ENCODE measurements around the gene NUDT11. TPM values are rescaled to one million over a fixed set of nuclear protein-coding genes. Genes with fewer than 3 reads are reported as not detected.
A peak's percentile ranks its signal among the peaks of the same experiment; 100 is the strongest.
"Not testable (repeated sequence)": the region's sequence is repeated elsewhere in the genome, so short reads cannot be mapped to it uniquely, and the experiment has no call there.

NUDT11 gene
- 10 to 100 TPM in 1 of 4 donors, 1 to 10 TPM in 3; 1.5 to 19.9 (median 4.5) TPM for polyA plus RNA-seq
- long read RNA-seq, donor 1, partial matches to known transcripts: 0 of 2 reads
- long read RNA-seq, donor 1, other reads (novel, unspliced or antisense): 0 of 2 reads
- long read RNA-seq, donor 2: 0 reads
- long read RNA-seq, donor 3, partial matches to known transcripts: 0 of 2 reads
- long read RNA-seq, donor 3, other reads (novel, unspliced or antisense): 0 of 2 reads
- long read RNA-seq, donor 4: 0 reads
- long read RNA-seq, donor 5: 0 reads
- long read RNA-seq, donor 6, partial matches to known transcripts: 0 of 3 reads
- long read RNA-seq, donor 6, other reads (novel, unspliced or antisense): 0 of 3 reads
- long read RNA-seq, donor 7, partial matches to known transcripts: 0 of 3 reads
- long read RNA-seq, donor 7, other reads (novel, unspliced or antisense): 0 of 3 reads
- long read RNA-seq, donor 8: 0 reads
- long read RNA-seq, donor 9: 0 reads
- long read RNA-seq, donor 10, transcript NUDT11-201 (2 exons, 2,385 nt): major isoform, 6 of 6 reads
- long read RNA-seq, donor 10, partial matches to known transcripts: 0 of 6 reads
- long read RNA-seq, donor 10, other reads (novel, unspliced or antisense): 0 of 6 reads

GRCh38 chrX:51496501-51497291 is at the start of gene NUDT11:
Gene NUDT11, minus strand, starts transcription at chrX:51496592. Its CDS starts 148 bp downstream, at chrX:51496444.
- FAIRE-seq (no peak), DNase-seq (peak; percentile 52 to 56)
- 0 to 38% (median 5%) methylated on average over 18 to 96 of the region's 96 CpGs for WGBS, 3 donors
- Histone ChIP-seq H3K9me3 (ENCODE audit: control insufficient read depth in 2 of 2, insufficient read depth in 1 of 2, low read depth in 1 of 2, low read length in 1 of 2) (no peaks in the 10 kb centered on the region), H3K4me1 (ENCODE audit: control insufficient read depth in 3 of 3, insufficient read depth in 2 of 3, low read depth in 1 of 3, low read length in 2 of 3) (no peaks in the 10 kb centered on the region), H3K36me3 (ENCODE audit: control insufficient read depth in 3 of 3, insufficient read depth in 2 of 3, low read depth in 1 of 3, low read length in 3 of 3) (no peaks in the 10 kb centered on the region), H3K27ac (ENCODE audit: low read depth in 1 of 3, low read length in 2 of 3) (no peak within 1 kb of the TSS), H3K27me3 (ENCODE audit: control insufficient read depth in 3 of 3, insufficient read depth in 3 of 3, low read length in 3 of 3) (peaks cover 0 to 10% (median 0%) of the 10 kb centered on the region in 3 donors), H3K4me3 (ENCODE audit: low read depth in 1 of 3, low read length in 3 of 3) (peak within 1 kb of the TSS; percentile 8 to 46 (median 38))

GRCh38 chrX:51520393-51520792 is 24.0 kb upstream of the NUDT11 start:
- 57 to 66% (median 59%) methylated on average over 2 of the region's 2 CpGs for WGBS, 3 donors
- H3K27ac ChIP-seq (ENCODE audit: low read depth in 1 of 3, low read length in 2 of 3): no peak overlapping the region
- DNase-seq (no peak), FAIRE-seq (no peak)
- H3K4me3 ChIP-seq (ENCODE audit: low read depth in 1 of 3, low read length in 3 of 3): no peak overlapping the region
- H3K27me3 ChIP-seq (ENCODE audit: control insufficient read depth in 3 of 3, insufficient read depth in 3 of 3, low read length in 3 of 3): no peaks in the 10 kb centered on the region
- H3K4me1 ChIP-seq (ENCODE audit: control insufficient read depth in 3 of 3, insufficient read depth in 2 of 3, low read depth in 1 of 3, low read length in 2 of 3): no peaks in the 10 kb centered on the region
- H3K9me3 ChIP-seq (ENCODE audit: control insufficient read depth in 2 of 2, insufficient read depth in 1 of 2, low read depth in 1 of 2, low read length in 1 of 2): no peaks in the 10 kb centered on the region
- H3K36me3 ChIP-seq (ENCODE audit: control insufficient read depth in 3 of 3, insufficient read depth in 2 of 3, low read depth in 1 of 3, low read length in 3 of 3): no peaks in the 10 kb centered on the region

- WGBS, 3 donors: 56 to 81% (median 57%) methylated on average over 2 of the region's 2 CpGs
- H3K4me3 ChIP-seq (ENCODE audit: low read depth in 1 of 3, low read length in 3 of 3); H3K27ac ChIP-seq (ENCODE audit: low read depth in 1 of 3, low read length in 2 of 3); H3K4me1 ChIP-seq (ENCODE audit: control insufficient read depth in 3 of 3, insufficient read depth in 2 of 3, low read depth in 1 of 3, low read length in 2 of 3); H3K9me3 ChIP-seq (ENCODE audit: control insufficient read depth in 2 of 2, insufficient read depth in 1 of 2, low read depth in 1 of 2, low read length in 1 of 2); FAIRE-seq; H3K36me3 ChIP-seq (ENCODE audit: control insufficient read depth in 3 of 3, insufficient read depth in 2 of 3, low read depth in 1 of 3, low read length in 3 of 3); H3K27me3 ChIP-seq (ENCODE audit: control insufficient read depth in 3 of 3, insufficient read depth in 3 of 3, low read length in 3 of 3); DNase-seq: not testable (repeated sequence)
These were observed 22.7 kb upstream of the NUDT11 start for GRCh38 chrX:51519131-51519530.

GRCh38 chrX:51507551-51507950 is 11.2 kb upstream of the NUDT11 start:
- no peaks in the 10 kb centered on the region for H3K4me1 ChIP-seq (ENCODE audit: control insufficient read depth in 3 of 3, insufficient read depth in 2 of 3, low read depth in 1 of 3, low read length in 2 of 3)
- FAIRE-seq: no peak

GRCh38 chrX:51495701-51496488 is 497 bp downstream of the NUDT11 start:
- peak overlapping the region in 2 of 3 donors; percentile 38 to 46 for H3K4me3 ChIP-seq (ENCODE audit: low read depth in 1 of 3, low read length in 3 of 3)
- H3K27ac ChIP-seq (ENCODE audit: low read depth in 1 of 3, low read length in 2 of 3); H3K36me3 ChIP-seq (ENCODE audit: control insufficient read depth in 3 of 3, insufficient read depth in 2 of 3, low read depth in 1 of 3, low read length in 3 of 3); H3K9me3 ChIP-seq (ENCODE audit: control insufficient read depth in 2 of 2, insufficient read depth in 1 of 2, low read depth in 1 of 2, low read length in 1 of 2); H3K27me3 ChIP-seq (ENCODE audit: control insufficient read depth in 3 of 3, insufficient read depth in 3 of 3, low read length in 3 of 3); FAIRE-seq; H3K4me1 ChIP-seq (ENCODE audit: control insufficient read depth in 3 of 3, insufficient read depth in 2 of 3, low read depth in 1 of 3, low read length in 2 of 3): not testable (repeated sequence)
- 1 to 45% (median 7%) methylated on average over 23 to 51 of the region's 60 CpGs for WGBS, 3 donors
- peak in 1 of 2 donors; percentile 1 for DNase-seq

More at GRCh38 chrX:51507551-51507950, 11.2 kb upstream of the NUDT11 start:
- DNase-seq: no peak
- no peaks in the 10 kb centered on the region for H3K27me3 ChIP-seq (ENCODE audit: control insufficient read depth in 3 of 3, insufficient read depth in 3 of 3, low read length in 3 of 3)
- no peaks in the 10 kb centered on the region for H3K36me3 ChIP-seq (ENCODE audit: control insufficient read depth in 3 of 3, insufficient read depth in 2 of 3, low read depth in 1 of 3, low read length in 3 of 3)
- H3K4me3 ChIP-seq (ENCODE audit: low read depth in 1 of 3, low read length in 3 of 3): no peak overlapping the region
- 77 to 87% (median 83%) methylated on average over 3 of the region's 3 CpGs for WGBS, 3 donors
- H3K27ac ChIP-seq (ENCODE audit: low read depth in 1 of 3, low read length in 2 of 3): no peak overlapping the region
- no peaks in the 10 kb centered on the region for H3K9me3 ChIP-seq (ENCODE audit: control insufficient read depth in 2 of 2, insufficient read depth in 1 of 2, low read depth in 1 of 2, low read length in 1 of 2)

GRCh38 chrX:51494409-51494808 is 2.0 kb downstream of the NUDT11 start:
- H3K4me3 ChIP-seq (ENCODE audit: low read depth in 1 of 3, low read length in 3 of 3): no peak overlapping the region
- WGBS, 3 donors: 45 to 61% (median 45%) methylated on average over 4 of the region's 4 CpGs

GRCh38 chrX:51487960-51488267 is 8.5 kb downstream of the NUDT11 start:
- DNase-seq (no peak), FAIRE-seq (no peak)
- Histone ChIP-seq H3K27me3 (ENCODE audit: control insufficient read depth in 3 of 3, insufficient read depth in 3 of 3, low read length in 3 of 3) (no peaks in the 10 kb centered on the region), H3K4me3 (ENCODE audit: low read depth in 1 of 3, low read length in 3 of 3) (no peak overlapping the region), H3K9me3 (ENCODE audit: control insufficient read depth in 2 of 2, insufficient read depth in 1 of 2, low read depth in 1 of 2, low read length in 1 of 2) (no peaks in the 10 kb centered on the region), H3K4me1 (ENCODE audit: control insufficient read depth in 3 of 3, insufficient read depth in 2 of 3, low read depth in 1 of 3, low read length in 2 of 3) (no peaks in the 10 kb centered on the region), H3K36me3 (ENCODE audit: control insufficient read depth in 3 of 3, insufficient read depth in 2 of 3, low read depth in 1 of 3, low read length in 3 of 3) (no peaks in the 10 kb centered on the region), H3K27ac (ENCODE audit: low read depth in 1 of 3, low read length in 2 of 3) (no peak overlapping the region)
- 64 to 90% (median 87%) methylated on average over 2 of the region's 2 CpGs for WGBS, 3 donors

More at GRCh38 chrX:51494409-51494808, 2.0 kb downstream of the NUDT11 start:
- DNase-seq (no peak), FAIRE-seq (no peak)
- H3K4me1 ChIP-seq (ENCODE audit: control insufficient read depth in 3 of 3, insufficient read depth in 2 of 3, low read depth in 1 of 3, low read length in 2 of 3): no peaks in the 10 kb centered on the region
- H3K36me3 ChIP-seq (ENCODE audit: control insufficient read depth in 3 of 3, insufficient read depth in 2 of 3, low read depth in 1 of 3, low read length in 3 of 3): no peaks in the 10 kb centered on the region
- peaks cover 0 to 10% (median 0%) of the 10 kb centered on the region in 3 donors for H3K27me3 ChIP-seq (ENCODE audit: control insufficient read depth in 3 of 3, insufficient read depth in 3 of 3, low read length in 3 of 3)
- H3K9me3 ChIP-seq (ENCODE audit: control insufficient read depth in 2 of 2, insufficient read depth in 1 of 2, low read depth in 1 of 2, low read length in 1 of 2): no peaks in the 10 kb centered on the region
- no peak overlapping the region for H3K27ac ChIP-seq (ENCODE audit: low read depth in 1 of 3, low read length in 2 of 3)

GRCh38 chrX:51484616-51485015 is 11.8 kb downstream of the NUDT11 start:
- FAIRE-seq: no peak
- 58 to 82% (median 66%) methylated on average over 6 of the region's 6 CpGs for WGBS, 3 donors

More at GRCh38 chrX:51484616-51485015, 11.8 kb downstream of the NUDT11 start:
- Histone ChIP-seq H3K27me3 (ENCODE audit: control insufficient read depth in 3 of 3, insufficient read depth in 3 of 3, low read length in 3 of 3) (no peaks in the 10 kb centered on the region), H3K27ac (ENCODE audit: low read depth in 1 of 3, low read length in 2 of 3) (no peak overlapping the region), H3K36me3 (ENCODE audit: control insufficient read depth in 3 of 3, insufficient read depth in 2 of 3, low read depth in 1 of 3, low read length in 3 of 3) (no peaks in the 10 kb centered on the region), H3K4me3 (ENCODE audit: low read depth in 1 of 3, low read length in 3 of 3) (no peak overlapping the region), H3K4me1 (ENCODE audit: control insufficient read depth in 3 of 3, insufficient read depth in 2 of 3, low read depth in 1 of 3, low read length in 2 of 3) (no peaks in the 10 kb centered on the region), H3K9me3 (ENCODE audit: control insufficient read depth in 2 of 2, insufficient read depth in 1 of 2, low read depth in 1 of 2, low read length in 1 of 2) (no peaks in the 10 kb centered on the region)
- no peak for DNase-seq

Measured in small intestine (tissue), 16 donors.